Activated CD8-positive, alpha-beta memory T cell treated with anti-CD3 and anti-CD28 coated beads for 24 hours (primary cell): Measurements from ENCODE around the gene SLC6A8.
"Not testable (repeated sequence)": the region's sequence is repeated elsewhere in the genome, so short reads cannot be mapped to it uniquely, and the experiment has no call there.

ENCODE experiments used
- DNase-seq: peaks from one replicate; pipeline ENCODE4 v3.0.0-alpha.2; 2020

The SLC6A8 gene

DNA sequence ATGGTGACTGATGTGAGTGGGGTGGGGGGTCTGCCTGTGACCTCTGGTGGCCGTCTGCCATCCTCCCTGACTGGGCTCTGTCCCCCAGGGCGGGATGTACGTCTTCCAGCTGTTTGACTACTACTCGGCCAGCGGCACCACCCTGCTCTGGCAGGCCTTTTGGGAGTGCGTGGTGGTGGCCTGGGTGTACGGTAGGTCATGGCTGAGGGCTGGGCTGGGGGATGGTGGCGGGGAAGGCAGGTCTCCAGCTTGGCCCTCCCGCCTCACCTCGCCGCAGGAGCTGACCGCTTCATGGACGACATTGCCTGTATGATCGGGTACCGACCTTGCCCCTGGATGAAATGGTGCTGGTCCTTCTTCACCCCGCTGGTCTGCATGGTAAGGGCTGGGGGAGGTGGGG is 6.5 kb downstream of the SLC6A8 start:
- DNase-seq: not testable (repeated sequence)

DNA sequence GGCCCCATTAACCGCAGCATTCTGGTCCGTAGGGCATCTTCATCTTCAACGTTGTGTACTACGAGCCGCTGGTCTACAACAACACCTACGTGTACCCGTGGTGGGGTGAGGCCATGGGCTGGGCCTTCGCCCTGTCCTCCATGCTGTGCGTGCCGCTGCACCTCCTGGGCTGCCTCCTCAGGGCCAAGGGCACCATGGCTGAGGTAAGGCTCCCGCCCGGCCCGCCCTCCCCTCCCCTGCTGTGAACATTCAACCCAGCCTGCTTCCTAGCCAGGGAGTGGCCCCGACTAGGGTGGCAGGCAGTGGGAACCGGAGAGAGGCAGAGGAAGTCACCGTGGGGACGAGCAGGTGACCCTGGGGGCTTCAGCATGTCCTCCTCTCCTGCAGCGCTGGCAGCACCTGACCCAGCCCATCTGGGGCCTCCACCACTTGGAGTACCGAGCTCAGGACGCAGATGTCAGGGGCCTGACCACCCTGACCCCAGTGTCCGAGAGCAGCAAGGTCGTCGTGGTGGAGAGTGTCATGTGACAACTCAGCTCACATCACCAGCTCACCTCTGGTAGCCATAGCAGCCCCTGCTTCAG is 7.1 kb downstream of the SLC6A8 start:
- no peak for DNase-seq

DNA sequence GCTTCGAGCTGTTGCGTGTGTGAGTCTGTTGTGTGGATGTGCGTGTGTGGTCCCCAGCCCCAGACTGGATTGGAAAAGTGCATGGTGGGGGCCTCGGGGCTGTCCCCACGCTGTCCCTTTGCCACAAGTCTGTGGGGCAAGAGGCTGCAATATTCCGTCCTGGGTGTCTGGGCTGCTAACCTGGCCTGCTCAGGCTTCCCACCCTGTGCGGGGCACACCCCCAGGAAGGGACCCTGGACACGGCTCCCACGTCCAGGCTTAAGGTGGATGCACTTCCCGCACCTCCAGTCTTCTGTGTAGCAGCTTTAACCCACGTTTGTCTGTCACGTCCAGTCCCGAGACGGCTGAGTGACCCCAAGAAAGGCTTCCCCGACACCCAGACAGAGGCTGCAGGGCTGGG is 8.4 kb downstream of the SLC6A8 start:
- DNase-seq: no peak

GRCh38 chrX:153696538-153696937 is 8.8 kb downstream of the SLC6A8 start:
- not testable (repeated sequence) for DNase-seq

- DNase-seq: not testable (repeated sequence)
These were observed 9.4 kb downstream of the SLC6A8 start for GRCh38 chrX:153696986-153697722.

GRCh38 chrX:153697924-153698865 is 10.5 kb downstream of the SLC6A8 start:
- DNase-seq: no peak

DNA sequence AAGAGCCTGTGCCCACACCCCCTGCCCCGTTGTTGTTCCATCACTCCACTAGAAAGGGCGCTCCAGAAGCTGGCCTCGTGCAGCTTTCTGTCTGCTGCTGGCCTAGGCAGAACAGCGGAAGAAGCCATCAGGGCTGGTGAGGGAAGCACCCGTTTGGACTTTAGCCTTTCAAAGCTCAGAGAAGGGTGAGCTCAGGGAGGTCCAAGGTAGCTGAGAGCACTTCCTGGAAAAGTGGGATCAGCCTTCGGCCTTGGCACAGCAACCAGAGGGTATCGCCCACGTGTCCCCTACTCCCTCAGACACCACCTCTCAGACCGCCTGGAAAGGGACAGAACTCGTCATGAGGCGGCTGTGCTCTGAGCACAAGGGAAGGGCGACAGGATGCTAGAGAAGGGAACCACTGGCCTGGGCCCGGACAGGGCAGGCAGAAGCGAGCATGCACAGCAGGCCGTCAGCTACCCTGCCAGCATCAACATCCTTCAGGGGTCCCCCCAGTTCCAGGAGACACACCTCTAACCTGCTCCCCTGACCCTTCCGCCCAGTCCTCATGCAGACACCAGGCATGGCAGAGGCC is 11.6 kb downstream of the SLC6A8 start:
- DNase-seq: not testable (repeated sequence)

DNA sequence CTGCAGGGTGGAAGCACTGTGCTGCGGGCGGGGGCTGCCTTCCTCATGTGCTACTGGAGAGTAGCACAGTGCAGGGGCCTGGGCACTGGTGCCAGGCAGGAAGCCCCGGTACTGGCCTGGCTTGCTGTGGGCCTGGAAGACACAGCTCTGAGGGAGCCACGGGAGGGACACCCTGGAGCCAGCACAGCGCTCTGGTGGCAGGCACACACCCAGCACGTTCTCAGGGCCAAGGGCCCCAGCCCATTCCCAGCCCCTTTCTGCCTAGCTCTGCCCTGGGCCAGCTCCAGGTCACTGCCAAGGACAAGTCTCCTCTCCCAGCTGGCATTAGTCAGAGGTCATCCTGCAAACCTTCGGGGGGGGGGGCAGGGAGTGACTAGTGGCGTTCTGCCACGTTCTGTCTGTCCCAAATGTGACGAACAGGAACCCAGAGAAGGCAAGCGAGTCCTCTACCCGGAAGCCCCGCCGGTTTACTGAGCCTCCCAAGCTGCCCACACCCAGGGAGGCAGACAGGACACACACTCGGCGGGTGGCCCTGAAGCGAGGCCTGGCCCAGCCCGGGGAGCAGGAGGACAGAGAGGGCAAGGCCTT is 12.2 kb downstream of the SLC6A8 start:
- DNase-seq: not testable (repeated sequence)

- DNase-seq: no peak
These were observed 12.7 kb downstream of the SLC6A8 start for GRCh38 chrX:153700376-153700945.

GRCh38 chrX:153700967-153701366 is 13.2 kb downstream of the SLC6A8 start:
- no peak for DNase-seq

DNA sequence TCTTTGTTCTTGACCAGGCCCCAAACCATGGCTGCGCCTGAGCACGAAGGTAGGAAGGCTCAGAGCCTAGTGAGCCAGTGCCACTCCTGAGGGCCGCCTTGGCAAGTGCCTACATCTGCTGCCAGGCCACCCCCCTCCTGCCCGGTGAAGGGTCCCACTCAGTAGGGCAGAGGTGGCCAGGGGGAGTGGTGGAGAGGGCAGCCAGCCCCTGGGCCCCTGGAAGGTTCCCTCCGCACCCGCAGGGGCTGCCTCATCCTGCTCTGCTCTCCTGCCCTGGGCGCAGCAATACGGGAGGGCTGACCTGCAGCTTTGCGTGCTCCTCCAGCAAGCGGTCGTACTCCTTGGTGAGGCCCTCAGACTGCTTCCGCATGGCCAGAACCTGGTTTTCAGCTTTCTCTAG is 14.0 kb downstream of the SLC6A8 start:
- no peak for DNase-seq

DNA sequence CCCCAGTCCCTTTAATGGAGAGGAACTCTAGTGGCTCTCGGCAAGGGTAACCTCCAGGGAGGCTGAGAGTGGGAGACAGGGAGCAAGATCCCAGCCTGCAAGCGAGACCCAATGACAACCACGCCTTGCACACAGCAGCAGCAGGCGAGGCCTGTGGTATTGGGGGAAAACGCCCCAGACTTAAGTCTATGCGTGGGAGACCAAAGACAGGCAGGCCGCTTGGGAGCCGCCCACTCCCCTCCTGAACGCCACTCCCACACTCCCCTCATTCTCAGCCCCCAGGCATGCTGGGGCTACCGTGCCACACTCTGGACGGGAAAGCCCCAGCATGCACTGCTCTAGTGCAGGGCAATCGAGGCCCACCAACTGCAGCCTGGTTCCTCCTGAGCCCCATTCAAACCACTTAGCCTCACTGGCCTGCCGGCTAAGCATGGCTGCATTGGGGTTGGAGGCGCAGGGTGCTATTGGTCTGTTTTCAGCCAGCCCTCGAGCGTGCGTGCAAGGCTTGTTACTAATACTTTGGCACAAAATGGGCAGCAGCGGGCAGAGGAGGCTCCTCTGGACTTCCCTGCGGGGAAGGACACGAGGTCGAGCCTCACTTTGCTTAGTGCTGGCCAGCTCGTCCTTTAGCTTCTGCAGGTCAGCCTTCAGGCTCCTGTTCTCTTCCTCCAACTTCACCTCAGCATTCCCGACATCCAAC is 14.8 kb downstream of the SLC6A8 start:
- DNase-seq: no peak

- DNase-seq: no peak
These were observed 15.3 kb downstream of the SLC6A8 start for GRCh38 chrX:153703036-153703370.

- DNase-seq: no peak
These were observed 16.3 kb downstream of the SLC6A8 start for GRCh38 chrX:153704021-153704526.

DNA sequence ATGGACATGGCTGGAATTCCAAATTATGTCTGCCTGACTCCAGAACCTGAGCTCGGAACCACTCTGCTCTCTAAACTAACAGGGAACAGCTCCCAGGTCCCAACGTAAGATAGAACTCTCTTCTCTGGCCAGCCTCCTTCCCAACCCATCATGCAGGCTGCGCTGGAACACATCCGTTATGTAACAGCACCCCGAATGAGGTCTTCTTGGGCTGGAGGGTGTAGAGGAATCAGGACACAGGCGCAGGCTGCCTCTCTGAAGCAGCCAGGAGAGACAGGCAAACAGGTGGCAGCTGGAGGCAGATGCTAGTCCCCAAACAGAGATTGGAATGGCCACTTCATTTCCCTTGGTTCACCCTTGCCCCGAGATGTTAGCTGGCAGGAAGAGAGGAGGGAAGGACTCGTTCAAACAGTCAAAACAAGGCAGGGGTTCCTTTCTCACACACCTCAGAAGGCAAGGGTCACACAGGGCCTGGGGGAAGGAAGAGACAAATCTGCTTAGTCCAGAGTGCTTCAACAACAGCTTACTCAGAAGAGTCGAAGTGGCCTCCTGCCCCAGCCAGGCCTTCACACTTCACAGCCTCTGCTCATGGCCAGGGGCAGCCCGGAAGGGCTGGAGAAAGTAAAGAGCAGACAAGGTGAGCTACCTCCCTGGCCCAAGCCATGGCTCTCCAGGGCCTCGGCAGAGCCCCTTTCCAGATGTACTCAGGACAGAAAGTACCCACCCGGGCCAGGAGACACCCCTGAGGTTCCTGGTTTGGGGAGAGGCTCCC is 17.1 kb downstream of the SLC6A8 start:
- DNase-seq: not testable (repeated sequence)

DNA sequence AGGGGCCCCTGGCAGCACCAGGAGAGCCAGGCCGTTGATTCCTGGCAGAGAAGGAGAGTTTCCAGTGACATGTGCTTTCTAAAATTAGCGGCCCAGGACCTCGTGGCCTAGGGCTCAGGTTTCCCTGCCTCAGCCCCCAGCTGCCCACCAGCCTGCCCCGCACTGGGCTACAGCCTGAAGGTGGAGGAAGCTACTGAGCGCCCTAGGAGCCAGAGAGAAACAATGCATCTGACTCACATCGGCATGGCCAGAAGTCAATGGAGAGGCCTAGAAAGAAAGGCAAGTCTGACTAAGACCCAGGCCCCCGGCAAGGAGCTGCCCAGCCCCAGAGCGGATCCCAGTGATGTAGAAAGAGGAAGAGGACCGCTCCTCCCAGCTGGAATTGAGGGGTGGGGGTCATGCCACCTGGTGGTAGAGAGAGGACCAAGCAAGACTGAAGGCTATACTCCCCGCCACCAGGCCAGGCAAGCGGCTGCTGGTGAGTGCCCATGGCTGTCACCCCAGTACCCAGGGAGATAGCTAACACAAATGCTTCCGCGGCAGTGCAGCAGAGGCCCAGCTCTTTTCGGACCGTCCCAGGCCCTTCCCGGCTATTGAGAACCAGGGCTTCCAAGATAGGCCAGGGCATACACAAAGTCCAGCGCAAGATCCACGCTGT is 17.8 kb downstream of the SLC6A8 start:
- DNase-seq: not testable (repeated sequence)

DNA sequence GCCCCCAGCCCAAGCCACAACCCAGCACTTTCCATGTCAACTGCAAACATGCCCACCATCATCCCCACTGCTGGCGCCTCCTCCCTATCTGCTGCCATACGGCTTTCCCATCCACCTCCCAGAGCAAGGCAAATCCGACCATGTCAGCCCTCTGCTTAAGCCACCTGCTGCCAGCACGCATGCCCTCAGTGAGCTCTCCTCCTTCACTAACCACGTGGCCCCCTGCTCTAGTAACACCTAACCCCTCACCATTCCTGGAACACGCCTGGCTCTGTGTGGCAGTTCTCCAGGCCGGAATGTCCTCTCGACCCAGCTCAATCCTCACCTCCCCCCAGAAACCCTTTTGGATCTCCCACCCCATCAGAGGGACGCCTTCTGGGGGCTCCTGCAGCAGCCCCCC is 19.1 kb downstream of the SLC6A8 start:
- no peak for DNase-seq

- DNase-seq: no peak
These were observed 19.7 kb downstream of the SLC6A8 start for GRCh38 chrX:153707406-153707805.

DNA sequence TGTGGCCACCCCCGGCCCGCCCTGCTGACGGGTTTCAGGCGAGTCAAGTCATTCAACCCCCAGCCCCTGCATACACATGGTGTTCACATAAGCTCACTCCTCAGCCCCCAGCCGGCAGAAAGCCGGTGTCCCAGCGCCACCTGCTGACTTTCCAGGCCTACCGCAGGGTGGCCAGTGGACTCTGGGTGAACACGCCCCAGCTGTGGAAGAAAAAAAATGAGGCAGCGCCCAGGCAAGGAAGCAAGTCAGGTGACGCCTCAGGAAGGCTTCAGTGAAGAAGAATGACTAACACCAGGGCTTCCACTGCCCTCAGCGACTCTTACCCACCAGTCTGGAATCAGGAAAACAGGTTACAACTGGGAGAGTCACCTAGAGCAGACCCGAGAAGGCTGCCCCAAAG is 20.7 kb downstream of the SLC6A8 start:
- no peak for DNase-seq
